GM19455 (cell line): ENCODE measurements around the gene ABCA5.

ENCODE experiments used
- ATAC-seq: cut with Tn5 transposase; IDR thresholded peaks from one replicate; pipeline ENCODE4 v1.9.1; 2021; ENCODE audit not compliant: unreplicated experiment

The ABCA5 gene

GRCh38 chr17:69269131-69269998, 57.6 kb downstream of the ABCA5 start:
- ATAC-seq = no peak

GRCh38 chr17:69268543-69269014, 58.4 kb downstream of the ABCA5 start:
- ATAC-seq = no peak

- no peak for ATAC-seq
These were observed 59.7 kb downstream of the ABCA5 start for GRCh38 chr17:69267219-69267618.

GRCh38 chr17:69265873-69266272, 61.1 kb downstream of the ABCA5 start:
- no peak for ATAC-seq

GRCh38 chr17:69254187-69254586, 72.7 kb downstream of the ABCA5 start:
- ATAC-seq = no peak

- ATAC-seq = no peak
These were observed 76.3 kb downstream of the ABCA5 start for GRCh38 chr17:69250641-69251040.

GRCh38 chr17:69246726-69247375, 80.1 kb downstream of the ABCA5 start:
- ATAC-seq = no peak

GRCh38 chr17:69246202-69246601, 80.7 kb downstream of the ABCA5 start:
- ATAC-seq = no peak

GRCh38 chr17:69245617-69246016, 81.3 kb downstream of the ABCA5 start:
- no peak for ATAC-seq

GRCh38 chr17:69239611-69240600, 87.0 kb downstream of the ABCA5 start:
- no peak for ATAC-seq

GRCh38 chr17:69236946-69237345, 90.0 kb downstream of the ABCA5 start:
- ATAC-seq = no peak

- no peak for ATAC-seq
These were observed 90.5 kb downstream of the ABCA5 start for GRCh38 chr17:69236464-69236863.

GRCh38 chr17:69235338-69236058, 91.4 kb downstream of the ABCA5 start:
- peak; percentile 96 for ATAC-seq

GRCh38 chr17:69232650-69233049, 94.3 kb downstream of the ABCA5 start:
- ATAC-seq = no peak

- no peak for ATAC-seq
These were observed 95.4 kb downstream of the ABCA5 start for GRCh38 chr17:69231521-69231920.

- ATAC-seq = no peak
These were observed 96.0 kb downstream of the ABCA5 start for GRCh38 chr17:69230939-69231338.

- no peak for ATAC-seq
These were observed 98.4 kb downstream of the ABCA5 start, which contains the start of gene ABCA10 for GRCh38 chr17:69228576-69228975. ABCA10 (minus strand) TSS chr17:69228824; CDS start chr17:69225358, 3,466 bp downstream.

GRCh38 chr17:69228018-69228417, 98.9 kb downstream of the ABCA5 start:
- no peak for ATAC-seq

GRCh38 chr17:69227541-69227940, 99.4 kb downstream of the ABCA5 start:
- ATAC-seq = no peak

GRCh38 chr17:69223809-69224208, 103.1 kb downstream of the ABCA5 start:
- peak; percentile 96 for ATAC-seq
